IMR-90 (cell line): ENCODE measurements around the gene HMX1. TPM values are rescaled to one million over a fixed set of nuclear protein-coding genes. Genes with fewer than 3 reads are reported as not detected.

ENCODE experiments used
- ATAC-seq: fragments of 200-7000 bp; cut with Tn5 transposase; 2 replicates; pipeline ENCODE4 v1.9.1; 2020; ENCODE audit warnings: low read depth, mild to moderate bottlenecking, moderate library complexity
- BruUV-seq: library from RNA; stranded (reverse); fragments of 400-500 nt; replicated peaks from 2 replicates; lab custom pipeline; 2021; lab: Mats Ljungman, UMichigan
- CTCF ChIA-PET: fragments of 300-600 bp; formaldehyde crosslinking; extraction: SDS; loops from one replicate; lab custom pipeline; 2021; ENCODE audit warnings: antibody characterized with exemption; lab: Yijun Ruan, JAX
- POLR2A ChIA-PET: fragments of 300-600 bp; sonication (Branson Sonifier 250); formaldehyde crosslinking; loops from one replicate; lab custom pipeline; 2022; ENCODE audit warnings: antibody characterized with exemption; ENCODE audit not compliant: unreplicated experiment; lab: Charles Lee
- DNase-seq: peaks from one replicate; pipeline ENCODE4 v3.0.0; 2013
- H2AFZ ChIP-seq: replicated peaks from 2 replicates; pipeline ENCODE3; 2013; ENCODE audit warnings: low read length, mild to moderate bottlenecking; ENCODE audit not compliant: poor library complexity
- H2AK5ac ChIP-seq: 2 replicates; pipeline ENCODE4 v1.6.1; 2013; ENCODE audit warnings: low read depth, low read length, inconsistent platforms
- H2AK9ac ChIP-seq: replicated peaks from 2 replicates; pipeline ENCODE3; 2013; ENCODE audit warnings: mild to moderate bottlenecking, low read depth, low read length, moderate library complexity; ENCODE audit not compliant: poor library complexity
- H2BK120ac ChIP-seq: 2 replicates; pipeline ENCODE4 v1.6.1; 2013; ENCODE audit warnings: low read depth, low read length, inconsistent platforms
- H2BK15ac ChIP-seq: 3 replicates; pipeline ENCODE4 v1.6.1; 2013; ENCODE audit warnings: low read depth, low read length, inconsistent platforms
- H2BK20ac ChIP-seq: 2 replicates; pipeline ENCODE4 v1.6.1; 2013; ENCODE audit warnings: low read depth, mild to moderate bottlenecking, inconsistent platforms, low read length, moderate library complexity
- H2BK5ac ChIP-seq: 2 replicates; pipeline ENCODE4 v1.6.1; 2013; ENCODE audit warnings: mild to moderate bottlenecking, low read depth, low read length, inconsistent platforms; ENCODE audit not compliant: poor library complexity, severe bottlenecking
- H3K14ac ChIP-seq: replicated peaks from 2 replicates; pipeline ENCODE4 v1.6.1; 2013; ENCODE audit warnings: low read depth, low read length, inconsistent platforms
- H3K18ac ChIP-seq: 2 replicates; pipeline ENCODE4 v1.6.1; 2013; ENCODE audit warnings: low read depth, low read length, control low read depth
- H3K23ac ChIP-seq: 2 replicates; pipeline ENCODE4 v1.6.1; 2013; ENCODE audit warnings: low read depth, low read length, inconsistent platforms
- H3K27ac ChIP-seq: 2 replicates; pipeline ENCODE4 v1.5.1; 2013; ENCODE audit warnings: mild to moderate bottlenecking, control low read depth, low read length; ENCODE audit not compliant: insufficient read depth
- H3K27me3 ChIP-seq: 2 replicates; pipeline ENCODE4 v1.6.1; 2013; ENCODE audit warnings: low read length; ENCODE audit not compliant: control insufficient read depth, insufficient read depth
- H3K36me3 ChIP-seq: 2 replicates; pipeline ENCODE4 v1.6.1; 2013; ENCODE audit warnings: low read length, mixed read lengths; ENCODE audit not compliant: control insufficient read depth, insufficient read depth
- H3K4ac ChIP-seq: 2 replicates; pipeline ENCODE4 v1.6.1; 2013; ENCODE audit warnings: low read depth, low read length, inconsistent platforms
- H3K4me1 ChIP-seq: 2 replicates; pipeline ENCODE4 v1.6.1; 2013; ENCODE audit warnings: low read length, mixed read lengths; ENCODE audit not compliant: control insufficient read depth, insufficient read depth
- H3K4me2 ChIP-seq: 2 replicates; pipeline ENCODE4 v1.6.1; 2013; ENCODE audit warnings: low read depth, mild to moderate bottlenecking, control low read depth, low read length, moderate library complexity
- H3K4me3 ChIP-seq: 2 replicates; pipeline ENCODE4 v1.5.1; 2013; ENCODE audit warnings: low read depth, mild to moderate bottlenecking, control low read depth, low read length, moderate library complexity; ENCODE audit not compliant: insufficient read depth
- H3K56ac ChIP-seq: 2 replicates; pipeline ENCODE4 v1.6.1; 2013; ENCODE audit warnings: low read length, inconsistent platforms; ENCODE audit not compliant: insufficient read depth; ENCODE audit errors: extremely low read depth
- H3K79me1 ChIP-seq, 2 experiments: 2 replicates each; pipeline ENCODE4 v1.6.1; 2013; ENCODE audit warnings: low read length in 2 of 2, inconsistent platforms in 1 of 2, low read depth in 1 of 2
- H3K9ac ChIP-seq: 2 replicates; pipeline ENCODE4 v1.6.1; 2013; ENCODE audit warnings: low read depth, low read length, control low read depth
- H3K9me1 ChIP-seq: 2 replicates; pipeline ENCODE4 v1.6.1; 2013; ENCODE audit warnings: low read length, inconsistent platforms; ENCODE audit not compliant: insufficient read depth
- H3K9me3 ChIP-seq: 2 replicates; pipeline ENCODE4 v1.6.1; 2013; ENCODE audit warnings: low read length; ENCODE audit not compliant: control insufficient read depth, insufficient read depth
- H4K20me1 ChIP-seq: 2 replicates; pipeline ENCODE4 v1.6.1; 2013; ENCODE audit warnings: low read length, inconsistent platforms; ENCODE audit not compliant: insufficient read depth
- H4K5ac ChIP-seq: 2 replicates; pipeline ENCODE4 v1.6.1; 2013; ENCODE audit warnings: mild to moderate bottlenecking, low read depth, low read length, control low read depth
- H4K8ac ChIP-seq, 2 experiments: 2 replicates each; pipeline ENCODE4 v1.6.1; 2013; ENCODE audit warnings: low read depth in 2 of 2, low read length in 2 of 2, control low read depth in 1 of 2, inconsistent platforms in 1 of 2
- H4K91ac ChIP-seq: 2 replicates; pipeline ENCODE4 v1.6.1; 2013; ENCODE audit warnings: low read depth, low read length, inconsistent platforms; ENCODE audit not compliant: insufficient read depth
- CTCF ChIP-seq: conservative IDR thresholded peaks from 2 replicates; pipeline ENCODE4 v1.5.1; 2012; ENCODE audit warnings: mild to moderate bottlenecking, low read depth, low read length, improper control_type of control experiment
- MAZ ChIP-seq: IDR thresholded peaks from 2 replicates; pipeline ENCODE4 v1.6.1; 2012; ENCODE audit warnings: low read depth, mild to moderate bottlenecking, low read length, improper control_type of control experiment, moderate library complexity, borderline replicate concordance
- POLR2A ChIP-seq: IDR thresholded peaks from 2 replicates; pipeline ENCODE4 v1.6.1; 2012; ENCODE audit warnings: mild to moderate bottlenecking, low read depth, low read length
- RCOR1 ChIP-seq: IDR thresholded peaks from 2 replicates; pipeline ENCODE4 v1.6.1; 2012; ENCODE audit warnings: mild to moderate bottlenecking, low read length, improper control_type of control experiment; ENCODE audit not compliant: insufficient replicate concordance
- RFX5 ChIP-seq: IDR thresholded peaks from 2 replicates; pipeline ENCODE4 v1.8.0; 2012; ENCODE audit warnings: low read depth, mild to moderate bottlenecking, low read length, moderate library complexity
- WGBS, 2 experiments: methylation state at CpG; one replicate each; pipeline versions ENCODE4 v1.1.5 to v1.1.7; 2013; ENCODE audit warnings: missing lambda C conversion rate in 2 of 2; ENCODE audit not compliant: insufficient read length in 1 of 2; ENCODE audit errors: extremely low coverage in 2 of 2; 5-methylcytosine and 5-hydroxymethylcytosine counted together
- dilution Hi-C: fragments of 300-500 bp; cut with HindIII; formaldehyde crosslinking; loops from one replicate; pipeline ENCODE4 v1.14.3; 2018; ENCODE audit warnings: low sequenced_read_pairs; ENCODE audit not compliant: unreplicated experiment
- in situ Hi-C: fragments of 300-500 bp; cut with MboI; formaldehyde crosslinking; loops from 3 replicates; pipeline ENCODE4 v1.14.3; 2019; ENCODE audit warnings: low sequenced_read_pairs, inconsistent platforms, mixed read lengths
- intact Hi-C: fragments of 100-400 bp; cut with micrococcal nuclease; formaldehyde crosslinking; loops from 2 replicates; pipeline ENCODE4 v1.10.0; 2022
- polyA plus RNA-seq, 3 experiments: library from polyadenylated mRNA; depleted of rRNA; stranded (reverse); fragments of >200 nt; gene quantifications; 2 replicates each; pipeline ENCODE4 v1.2.3, GENCODE V29; 2012; ENCODE audit warnings: low replicate concordance in 1 of 3
- total RNA-seq: library from RNA; depleted of rRNA; stranded (reverse); fragments of >200 nt; gene quantifications from 2 replicates; pipeline ENCODE4 v1.2.3, GENCODE V29; 2012
- TF ChIP-seq, protein P1 (sequence below): fragments of 150-350 bp; IDR thresholded peaks from 2 replicates; pipeline ENCODE4 v1.6.1; 2017; ENCODE audit warnings: mild to moderate bottlenecking, antibody characterized with exemption, low read length, low read depth

The HMX1 gene
- total and polyA plus RNA-seq, 2 of the 4 experiments (the other 2 are of a cell fraction), result not detected

GRCh38 chr4:8906991-8907595 lies 35.5 kb upstream of the HMX1 start:
- H3K4ac ChIP-seq, result no peak overlapping the region
- H3K9me3 ChIP-seq, result peaks cover 6% of the 10 kb centered on the region; the same call in 1 of the 2 replicates
- no peak overlapping the region for H3K4me3 ChIP-seq
- no peak overlapping the region for H2BK15ac ChIP-seq
- no peaks in the 10 kb centered on the region for H3K36me3 ChIP-seq
- H3K4me2 ChIP-seq, result no peak overlapping the region
- no peak overlapping the region for H4K5ac ChIP-seq
- TF ChIP-seq RCOR1 (no peak), RFX5 (no peak), CTCF (no peak), MAZ (no peak), POLR2A (no peak)
- TF ChIP-seq, protein P1, sequence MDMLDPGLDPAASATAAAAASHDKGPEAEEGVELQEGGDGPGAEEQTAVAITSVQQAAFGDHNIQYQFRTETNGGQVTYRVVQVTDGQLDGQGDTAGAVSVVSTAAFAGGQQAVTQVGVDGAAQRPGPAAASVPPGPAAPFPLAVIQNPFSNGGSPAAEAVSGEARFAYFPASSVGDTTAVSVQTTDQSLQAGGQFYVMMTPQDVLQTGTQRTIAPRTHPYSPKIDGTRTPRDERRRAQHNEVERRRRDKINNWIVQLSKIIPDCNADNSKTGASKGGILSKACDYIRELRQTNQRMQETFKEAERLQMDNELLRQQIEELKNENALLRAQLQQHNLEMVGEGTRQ, result no peak
- no peak overlapping the region for H3K27ac ChIP-seq
- H2AK9ac ChIP-seq, result no peak overlapping the region
- H3K9me1 ChIP-seq, result no peaks in the 10 kb centered on the region
- BruUV-seq, result no TSS peak
- dilution Hi-C loops (no loop called here), in situ Hi-C loops (no loop called here), intact Hi-C loops (no loop called here)
- H4K20me1 ChIP-seq, result no peaks in the 10 kb centered on the region
- no peak overlapping the region for H3K56ac ChIP-seq
- no peak overlapping the region for H2BK120ac ChIP-seq
- DNase-seq, result no peak
- H2BK20ac ChIP-seq, result no peak overlapping the region
- H2BK5ac ChIP-seq, result no peak overlapping the region
- H4K91ac ChIP-seq, result no peak overlapping the region
- CTCF ChIA-PET, result interaction anchor here (0.6 kb wide), 1 partner anchor 10 kb away, joined by 4 read pairs; no protein-coding TSS in a partner anchor
- POLR2A ChIA-PET, result no interaction called here
- H2AFZ ChIP-seq, result no peak overlapping the region
- no peak overlapping the region for H3K14ac ChIP-seq
- no peaks in the 10 kb centered on the region for H3K27me3 ChIP-seq
- no peak for ATAC-seq
- H2AK5ac ChIP-seq, result no peak overlapping the region
- no peak overlapping the region for H3K23ac ChIP-seq
- H3K9ac ChIP-seq, result no peak overlapping the region
- no peak overlapping the region for H4K8ac ChIP-seq
- H3K4me1 ChIP-seq, result no peaks in the 10 kb centered on the region
- 67% methylated on average over 3 of the region's 22 CpGs; no CpG with 5 or more reads in 1 of the 2 experiments for WGBS, 2 experiments
- no peaks in the 10 kb centered on the region for H3K79me1 ChIP-seq
- H3K18ac ChIP-seq, result no peak overlapping the region
